HG02885 (cell line): ENCODE data around the gene C3orf70.

Experiments used
- ATAC-seq: cut with Tn5 transposase; IDR thresholded peaks from one replicate; pipeline ENCODE4 v1.9.1; 2021; ENCODE audit warnings: mild to moderate bottlenecking; ENCODE audit not compliant: unreplicated experiment, poor library complexity

C3orf70 gene

GRCh38 chr3:185058796-185059195 lies 94.1 kb downstream of the C3orf70 start:
- ATAC-seq: no peak

GRCh38 chr3:185057829-185058228 lies 95.0 kb downstream of the C3orf70 start:
- no peak for ATAC-seq

- no peak for ATAC-seq
Measured at GRCh38 chr3:185056908-185057307, 96.0 kb downstream of the C3orf70 start.

- no peak for ATAC-seq
Measured at GRCh38 chr3:185052631-185053030, 100.2 kb downstream of the C3orf70 start.

GRCh38 chr3:185051801-185052200 lies 101.1 kb downstream of the C3orf70 start:
- ATAC-seq: no peak

GRCh38 chr3:185049710-185050109 lies 103.2 kb downstream of the C3orf70 start:
- ATAC-seq: no peak

- no peak for ATAC-seq
Measured at GRCh38 chr3:185046603-185047002, 106.3 kb downstream of the C3orf70 start.

GRCh38 chr3:185046164-185046515 lies 106.7 kb downstream of the C3orf70 start:
- ATAC-seq: no peak

GRCh38 chr3:185042312-185043050 lies 110.4 kb downstream of the C3orf70 start:
- ATAC-seq: no peak

- ATAC-seq: no peak
Measured at GRCh38 chr3:185041540-185041939, 111.3 kb downstream of the C3orf70 start.

GRCh38 chr3:185040425-185040824 lies 112.4 kb downstream of the C3orf70 start:
- ATAC-seq: no peak

GRCh38 chr3:185037801-185038200 lies 115.1 kb downstream of the C3orf70 start:
- ATAC-seq: no peak

GRCh38 chr3:185030951-185031350 lies 121.9 kb downstream of the C3orf70 start:
- no peak for ATAC-seq

- ATAC-seq: no peak
Measured at GRCh38 chr3:185030399-185030798, 122.5 kb downstream of the C3orf70 start.

- ATAC-seq: no peak
Measured at GRCh38 chr3:185029086-185029485, 123.8 kb downstream of the C3orf70 start.

- ATAC-seq: no peak
Measured at GRCh38 chr3:185028121-185028520, 124.7 kb downstream of the C3orf70 start.
